GM10266 (cell line): Measurements from ENCODE around the gene KMT2B.

Source experiments
- DNase-seq: peaks from one replicate; pipeline ENCODE4 v3.0.0; 2012; ENCODE audit errors: extremely low spot score
- TF ChIP-seq, protein P1 (sequence below): IDR thresholded peaks from 2 replicates; pipeline ENCODE4 v1.5.1; 2012; ENCODE audit warnings: mild to moderate bottlenecking, low read depth; ENCODE audit not compliant: control insufficient read depth, insufficient read depth; ENCODE audit errors: missing control alignments

Gene KMT2B

GRCh38 chr19:35745328-35746086 lies 27.7 kb downstream of the KMT2B start, which contains the start of the genes PSENEN and U2AF1L4:
PSENEN (plus strand) TSS chr19:35745651; CDS start chr19:35745931, 280 bp downstream.
U2AF1L4 (minus strand) TSS chr19:35745418; CDS start chr19:35745391, 27 bp downstream.
- TF ChIP-seq, protein P1, sequence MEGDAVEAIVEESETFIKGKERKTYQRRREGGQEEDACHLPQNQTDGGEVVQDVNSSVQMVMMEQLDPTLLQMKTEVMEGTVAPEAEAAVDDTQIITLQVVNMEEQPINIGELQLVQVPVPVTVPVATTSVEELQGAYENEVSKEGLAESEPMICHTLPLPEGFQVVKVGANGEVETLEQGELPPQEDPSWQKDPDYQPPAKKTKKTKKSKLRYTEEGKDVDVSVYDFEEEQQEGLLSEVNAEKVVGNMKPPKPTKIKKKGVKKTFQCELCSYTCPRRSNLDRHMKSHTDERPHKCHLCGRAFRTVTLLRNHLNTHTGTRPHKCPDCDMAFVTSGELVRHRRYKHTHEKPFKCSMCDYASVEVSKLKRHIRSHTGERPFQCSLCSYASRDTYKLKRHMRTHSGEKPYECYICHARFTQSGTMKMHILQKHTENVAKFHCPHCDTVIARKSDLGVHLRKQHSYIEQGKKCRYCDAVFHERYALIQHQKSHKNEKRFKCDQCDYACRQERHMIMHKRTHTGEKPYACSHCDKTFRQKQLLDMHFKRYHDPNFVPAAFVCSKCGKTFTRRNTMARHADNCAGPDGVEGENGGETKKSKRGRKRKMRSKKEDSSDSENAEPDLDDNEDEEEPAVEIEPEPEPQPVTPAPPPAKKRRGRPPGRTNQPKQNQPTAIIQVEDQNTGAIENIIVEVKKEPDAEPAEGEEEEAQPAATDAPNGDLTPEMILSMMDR = no peak
- peak; percentile 91 for DNase-seq

- TF ChIP-seq, protein P1 = no peak
- DNase-seq = no peak
Observed at GRCh38 chr19:35746087-35746462, 28.3 kb downstream of the KMT2B start.

GRCh38 chr19:35746531-35746930 lies 28.7 kb downstream of the KMT2B start:
- TF ChIP-seq, protein P1 = no peak
- DNase-seq = no peak

GRCh38 chr19:35748106-35749020 lies 30.6 kb downstream of the KMT2B start, which contains the start of gene LIN37:
LIN37 (plus strand) TSS chr19:35748576; CDS start chr19:35748725, 149 bp downstream.
- DNase-seq = peak; percentile 94
- TF ChIP-seq, protein P1 = no peak

DNA sequence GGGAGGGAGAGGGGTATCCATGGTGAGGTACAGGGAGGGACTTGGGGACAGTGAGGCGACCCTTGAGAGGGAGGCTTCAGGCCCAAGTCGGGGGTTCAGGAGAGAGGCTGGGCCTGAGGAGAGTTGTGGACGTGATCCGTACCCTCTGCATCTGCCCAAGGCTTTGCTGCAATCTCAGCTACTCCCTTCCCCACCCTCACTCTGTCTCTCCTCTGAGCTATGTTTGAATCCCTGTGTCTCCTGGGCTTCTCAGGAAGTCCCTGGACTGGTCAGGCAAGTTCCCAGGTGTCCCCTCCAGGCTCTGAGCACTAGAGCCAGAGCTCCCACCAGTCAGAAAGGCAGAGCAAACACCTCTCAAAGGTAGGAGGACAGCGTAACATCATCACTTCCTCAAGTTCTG lies 32.4 kb downstream of the KMT2B start:
- DNase-seq = no peak
- TF ChIP-seq, protein P1 = no peak

DNA sequence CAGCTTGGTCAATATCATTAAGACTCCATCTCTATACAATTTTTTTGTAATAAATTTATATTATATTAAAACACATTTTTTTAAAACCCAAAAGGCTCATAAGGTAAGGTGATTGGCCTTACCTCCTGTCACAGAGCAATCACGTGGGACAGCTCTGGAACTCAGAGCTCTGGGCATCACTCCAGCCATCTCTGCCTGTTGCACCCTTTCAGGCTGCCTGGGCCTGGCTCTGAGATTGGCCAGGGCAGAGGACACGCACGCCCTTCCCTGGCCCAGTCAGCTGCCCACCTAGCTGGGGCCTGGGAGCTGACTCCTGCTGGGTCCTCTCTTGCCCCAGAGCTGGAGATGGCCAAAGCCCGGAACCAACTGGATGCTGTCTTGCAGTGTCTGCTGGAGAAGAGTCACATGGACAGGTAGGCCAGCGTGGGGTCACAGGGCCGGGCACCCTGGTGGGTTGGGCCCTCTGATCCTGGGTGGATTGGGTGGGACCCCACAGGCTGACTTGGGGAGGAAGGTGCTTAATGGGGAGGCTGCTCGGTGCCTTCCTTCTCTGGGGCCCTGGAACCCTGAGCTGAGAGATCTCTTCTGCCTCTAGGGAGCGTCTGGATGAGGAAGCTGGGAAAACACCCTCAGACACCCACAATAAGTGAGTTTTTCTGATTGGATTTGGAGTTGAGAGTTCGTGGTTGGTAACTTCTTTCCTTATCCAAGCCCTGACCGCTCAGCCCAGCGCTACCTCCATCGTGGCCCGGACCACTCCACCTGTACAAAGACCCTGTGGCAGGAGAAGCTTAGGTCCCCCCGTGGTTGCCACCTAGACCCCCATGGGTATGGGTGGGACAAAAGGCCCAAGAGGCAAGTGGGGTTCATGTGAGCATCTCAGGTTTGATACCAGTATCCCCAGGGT lies 34.3 kb downstream of the KMT2B start:
- TF ChIP-seq, protein P1 = no peak
- DNase-seq = no peak
